SK-N-SH (cell line): ENCODE results near the gene MAGI3. TPM values are rescaled to one million over a fixed set of nuclear protein-coding genes. Genes with fewer than 3 reads are reported as not detected.

Experiments used
- CTCF ChIA-PET: fragments of 300-600, 350-600 bp; formaldehyde crosslinking; extraction: SDS; loops from one replicate; lab custom pipeline; 2021; lab: Yijun Ruan, JAX
- POLR2A ChIA-PET: fragments of 350-600 bp; sonication (Branson Sonifier 250); formaldehyde crosslinking; extraction: SDS; loops from one replicate; lab custom pipeline; 2020; ENCODE audit warnings: antibody characterized with exemption, inconsistent platforms; lab: Yijun Ruan, JAX
- DNase-seq: peaks from one replicate; pipeline ENCODE4 v3.0.0; 2012
- H2AFZ ChIP-seq: fragments of 200-600 bp; sonication (generic); 2 replicates; pipeline ENCODE4 v1.8.1; 2016; ENCODE audit warnings: antibody characterized with exemption, mild to moderate bottlenecking, low read depth
- H3F3A ChIP-seq: fragments of 200-600 bp; sonication (generic); replicated peaks from 2 replicates; pipeline ENCODE3; 2016; ENCODE audit warnings: antibody characterized with exemption, mild to moderate bottlenecking; ENCODE audit not compliant: insufficient read depth
- H3K27ac ChIP-seq, 2 experiments: fragments of 200-500 bp in 1 of 2; fragments of 200-600 bp in 1 of 2; sonication (Bioruptor generic) in 1 of 2; sonication (generic), shearing (Covaris generic) in 1 of 2; 2 replicates each; pipeline versions ENCODE4 v1.5.1 to v1.6.1; 2014 to 2016; ENCODE audit warnings: low read depth in 2 of 2, inconsistent platforms in 1 of 2, low read length in 1 of 2, mild to moderate bottlenecking in 1 of 2, mixed read lengths in 1 of 2
- H3K27me3 ChIP-seq: fragments of 200-600 bp; sonication (generic), shearing (Covaris generic); 2 replicates; pipeline ENCODE4 v1.6.1; 2016; ENCODE audit warnings: mixed run types; ENCODE audit not compliant: insufficient read depth
- H3K36me3 ChIP-seq, 2 experiments: fragments of 200-500 bp in 1 of 2; fragments of 200-600 bp in 1 of 2; sonication (Bioruptor generic) in 1 of 2; sonication (generic) in 1 of 2; replicated peaks in 1 of 2; 2 replicates each; pipeline versions ENCODE3 to v1.5.1; 2014 to 2016; ENCODE audit warnings: low read length in 1 of 2, mild to moderate bottlenecking in 1 of 2; ENCODE audit not compliant: insufficient read depth in 2 of 2, control insufficient read depth in 1 of 2
- H3K4me1 ChIP-seq, 2 experiments: fragments of 200-500 bp in 1 of 2; fragments of 200-600 bp in 1 of 2; sonication (Bioruptor generic) in 1 of 2; sonication (generic), shearing (Covaris generic) in 1 of 2; 2 replicates each; pipeline versions ENCODE4 v1.5.1 to v1.6.1; 2014 to 2016; ENCODE audit warnings: low read depth in 1 of 2, low read length in 1 of 2, mixed run types in 1 of 2; ENCODE audit not compliant: insufficient read depth in 2 of 2, control insufficient read depth in 1 of 2
- H3K4me2 ChIP-seq: fragments of 200-600 bp; sonication (generic), shearing (Covaris generic); 2 replicates; pipeline ENCODE4 v1.6.1; 2017; ENCODE audit warnings: mixed run types
- H3K4me3 ChIP-seq, 2 experiments: fragments of 200-500 bp in 1 of 2; fragments of 200-600 bp in 1 of 2; sonication (Bioruptor generic) in 1 of 2; sonication (generic), shearing (Covaris generic) in 1 of 2; 2 replicates each; pipeline versions ENCODE4 v1.5.1 to v1.8.1; 2014 to 2016; ENCODE audit warnings: low read depth in 2 of 2, inconsistent platforms in 1 of 2, low read length in 1 of 2, mild to moderate bottlenecking in 1 of 2, mixed read lengths in 1 of 2, moderate library complexity in 1 of 2
- H3K79me2 ChIP-seq: fragments of 200-600 bp; sonication (generic); 2 replicates; pipeline ENCODE4 v1.8.1; 2017; ENCODE audit warnings: mild to moderate bottlenecking; ENCODE audit not compliant: insufficient read depth
- H3K9ac ChIP-seq: fragments of 200-600 bp; sonication (generic); 2 replicates; pipeline ENCODE4 v1.6.1; 2017; ENCODE audit warnings: mixed run types
- H3K9me2 ChIP-seq: fragments of 200-600 bp; sonication (generic); 2 replicates; pipeline ENCODE4 v1.6.1; 2017; ENCODE audit warnings: mixed run types
- H3K9me3 ChIP-seq: fragments of 200-600 bp; sonication (generic); 2 replicates; pipeline ENCODE4 v1.6.1; 2017; ENCODE audit warnings: mixed run types, mild to moderate bottlenecking, moderate library complexity
- H4K20me1 ChIP-seq: fragments of 200-600 bp; sonication (generic); 2 replicates; pipeline ENCODE4 v1.6.1; 2017; ENCODE audit warnings: mild to moderate bottlenecking, mixed run types; ENCODE audit not compliant: insufficient read depth
- CHD2 ChIP-seq: fragments of 150-350 bp; IDR thresholded peaks from 2 replicates; pipeline ENCODE4 v1.6.1; 2018; ENCODE audit warnings: low read length; ENCODE audit not compliant: partially characterized antibody
- ELF1 ChIP-seq: IDR thresholded peaks from 2 replicates; pipeline ENCODE4 v1.4.0; 2012
- FOSL2 ChIP-seq: IDR thresholded peaks from 2 replicates; pipeline ENCODE4 v1.4.0; 2012; ENCODE audit warnings: low read depth, mild to moderate bottlenecking, moderate library complexity, borderline replicate concordance
- FOXJ3 ChIP-seq: sonication (generic); formaldehyde crosslinking; IDR thresholded peaks from 2 replicates; pipeline ENCODE4 v1.5.1; 2020; ENCODE audit warnings: mild to moderate bottlenecking, missing genetic modification reagents
- FOXM1 ChIP-seq: IDR thresholded peaks from 2 replicates; pipeline ENCODE4 v1.4.0; 2012; ENCODE audit warnings: low read depth, mild to moderate bottlenecking
- GABPA ChIP-seq: IDR thresholded peaks from 2 replicates; pipeline ENCODE4 v1.4.0; 2012; ENCODE audit warnings: low read depth, mild to moderate bottlenecking
- GATA2 ChIP-seq: sonication (generic); formaldehyde crosslinking; IDR thresholded peaks from 2 replicates; pipeline ENCODE4 v1.5.0; 2020; ENCODE audit warnings: mild to moderate bottlenecking, missing genetic modification reagents
- IRF3 ChIP-seq: fragments of 150-350 bp; IDR thresholded peaks from 2 replicates; pipeline ENCODE4 v1.6.1; 2016; ENCODE audit warnings: mild to moderate bottlenecking, low read depth, low read length
- JUND ChIP-seq: IDR thresholded peaks from 2 replicates; pipeline ENCODE4 v1.4.0; 2012
- MAX ChIP-seq: IDR thresholded peaks from 2 replicates; pipeline ENCODE4 v1.4.0; 2012; ENCODE audit warnings: low read depth
- MXI1 ChIP-seq: IDR thresholded peaks from 2 replicates; pipeline ENCODE4 v1.6.1; 2012; ENCODE audit warnings: mild to moderate bottlenecking, low read depth, low read length, improper control_type of control experiment
- NFIC ChIP-seq: IDR thresholded peaks from 2 replicates; pipeline ENCODE4 v1.4.0; 2012; ENCODE audit warnings: borderline replicate concordance
- PBX3 ChIP-seq: IDR thresholded peaks from 2 replicates; pipeline ENCODE4; 2012
- RCOR1 ChIP-seq: fragments of 150-350 bp; IDR thresholded peaks from 2 replicates; pipeline ENCODE4 v1.6.1; 2017; ENCODE audit warnings: antibody characterized with exemption, low read length
- REST ChIP-seq: IDR thresholded peaks from 2 replicates; pipeline ENCODE4 v1.6.1; 2012; ENCODE audit warnings: mild to moderate bottlenecking, low read depth, low read length, moderate library complexity
- SMC3 ChIP-seq: IDR thresholded peaks from 2 replicates; pipeline ENCODE4 v1.6.1; 2012; ENCODE audit warnings: low read depth, low read length, improper control_type of control experiment
- TAF1 ChIP-seq: IDR thresholded peaks from 2 replicates; pipeline ENCODE4 v1.6.1; 2012; ENCODE audit warnings: low read depth, mild to moderate bottlenecking, low read length, moderate library complexity, borderline replicate concordance
- USF1 ChIP-seq: IDR thresholded peaks from 2 replicates; pipeline ENCODE4 v1.4.0; 2012; ENCODE audit warnings: low read depth, borderline replicate concordance
- USF2 ChIP-seq: fragments of 150-350 bp; IDR thresholded peaks from 2 replicates; pipeline ENCODE4 v1.6.1; 2017; ENCODE audit warnings: antibody characterized with exemption, low read length, low read depth, borderline replicate concordance
- YY1 ChIP-seq: IDR thresholded peaks from 2 replicates; pipeline ENCODE4 v1.4.0; 2012; ENCODE audit warnings: low read depth, mild to moderate bottlenecking
- ZBTB33 ChIP-seq: IDR thresholded peaks from 2 replicates; pipeline ENCODE4 v1.4.0; 2012; ENCODE audit warnings: low read depth, borderline replicate concordance
- WGBS: methylation state at CpG from one replicate; pipeline ENCODE4 v1.1.6; 2017; ENCODE audit warnings: low lambda C conversion rate; 5-methylcytosine and 5-hydroxymethylcytosine counted together
- polyA plus RNA-seq, 3 experiments: library from polyadenylated mRNA; depleted of rRNA; stranded (reverse); fragments of >200 nt; gene quantifications; 2 replicates each; pipeline ENCODE4 v1.2.3, GENCODE V29; 2012

The MAGI3 gene
- polyA plus RNA-seq, 1 of the 3 experiments (the other 2 are of a cell fraction), result 2.9 TPM

GRCh38 chr1:113543110-113543509 lies 152.8 kb downstream of the MAGI3 start (continued):
- TF ChIP-seq USF1 (no peak), TAF1 (no peak), NFIC (no peak), ELF1 (no peak), SMC3 (no peak), GATA2 (CRISPR knock-in tag) (no peak), JUND (no peak), YY1 (no peak), FOSL2 (no peak)

GRCh38 chr1:113545210-113545609 lies 154.9 kb downstream of the MAGI3 start:
- no peak overlapping the region for H3K4me3 ChIP-seq
- DNase-seq, result peak; percentile 17
- H3K4me2 ChIP-seq, result no peak overlapping the region
- WGBS, result 80% methylated on average over 3 of the region's 3 CpGs
- no peaks in the 10 kb centered on the region for H4K20me1 ChIP-seq
- H3K79me2 ChIP-seq, result peaks cover 57% of the 10 kb centered on the region
- no peak overlapping the region for H2AFZ ChIP-seq
- H3K9me2 ChIP-seq, result no peaks in the 10 kb centered on the region
- H3K9me3 ChIP-seq, result no peaks in the 10 kb centered on the region
- TF ChIP-seq FOXJ3 (CRISPR knock-in tag) (no peak), MXI1 (no peak), GATA2 (CRISPR knock-in tag) (no peak), USF2 (no peak), FOSL2 (no peak), IRF3 (no peak), NFIC (no peak), ZBTB33 (no peak), REST (no peak), MAX (no peak), FOXM1 (no peak), SMC3 (no peak), RCOR1 (no peak), GABPA (no peak), CHD2 (no peak), USF1 (no peak), PBX3 (no peak), ELF1 (no peak)
- no peaks in the 10 kb centered on the region for H3K27me3 ChIP-seq
- H3F3A ChIP-seq, result peaks cover 9% of the 10 kb centered on the region
- H3K27ac ChIP-seq, result peak overlapping the region in 1 of 2 experiments; percentile 79; a peak in 2 of 4 replicates
- POLR2A ChIA-PET, result no interaction called here
- no peaks in the 10 kb centered on the region for H3K36me3 ChIP-seq
- CTCF ChIA-PET, result interaction anchor here (0.8 kb wide), 1 partner anchor 28 kb away, joined by 3 read pairs; no protein-coding TSS in a partner anchor
- H3K4me1 ChIP-seq, result peaks cover 13 to 27% of the 10 kb centered on the region in 2 experiments; a peak in 3 of 4 replicates
- no peak overlapping the region for H3K9ac ChIP-seq
